ENCODE results near the gene GFRA4.

DNA sequence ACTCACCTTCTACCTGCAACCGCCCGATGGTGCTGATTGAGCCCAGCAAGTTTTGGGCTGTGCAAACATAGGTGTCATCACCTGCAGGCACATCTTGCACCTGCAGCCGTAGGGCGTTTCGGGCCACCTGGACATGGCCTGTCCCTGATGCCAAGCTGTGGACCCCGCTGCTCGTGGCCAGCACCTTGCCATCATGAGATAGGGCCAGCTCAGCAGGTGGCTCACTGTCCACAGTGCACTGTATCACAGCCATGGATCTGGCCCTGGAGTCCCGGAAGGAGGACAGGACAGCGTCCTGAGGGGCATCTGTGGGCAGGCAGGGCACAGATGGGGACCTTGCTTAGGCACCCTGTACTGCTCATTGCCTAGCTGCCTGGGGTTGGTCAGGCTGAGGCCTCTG is 28.7 kb upstream of the GFRA4 start:
- TF ChIP-seq, protein P1, sequence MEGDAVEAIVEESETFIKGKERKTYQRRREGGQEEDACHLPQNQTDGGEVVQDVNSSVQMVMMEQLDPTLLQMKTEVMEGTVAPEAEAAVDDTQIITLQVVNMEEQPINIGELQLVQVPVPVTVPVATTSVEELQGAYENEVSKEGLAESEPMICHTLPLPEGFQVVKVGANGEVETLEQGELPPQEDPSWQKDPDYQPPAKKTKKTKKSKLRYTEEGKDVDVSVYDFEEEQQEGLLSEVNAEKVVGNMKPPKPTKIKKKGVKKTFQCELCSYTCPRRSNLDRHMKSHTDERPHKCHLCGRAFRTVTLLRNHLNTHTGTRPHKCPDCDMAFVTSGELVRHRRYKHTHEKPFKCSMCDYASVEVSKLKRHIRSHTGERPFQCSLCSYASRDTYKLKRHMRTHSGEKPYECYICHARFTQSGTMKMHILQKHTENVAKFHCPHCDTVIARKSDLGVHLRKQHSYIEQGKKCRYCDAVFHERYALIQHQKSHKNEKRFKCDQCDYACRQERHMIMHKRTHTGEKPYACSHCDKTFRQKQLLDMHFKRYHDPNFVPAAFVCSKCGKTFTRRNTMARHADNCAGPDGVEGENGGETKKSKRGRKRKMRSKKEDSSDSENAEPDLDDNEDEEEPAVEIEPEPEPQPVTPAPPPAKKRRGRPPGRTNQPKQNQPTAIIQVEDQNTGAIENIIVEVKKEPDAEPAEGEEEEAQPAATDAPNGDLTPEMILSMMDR (IDR thresholded peaks at IDR 0.05), result no peak
- TF ChIP-seq POLR2A (IDR thresholded peaks at IDR 0.05), result no peak

All from ovary (tissue), 3 donors.